Naive B cell (primary cell): ENCODE data around the gene CDH6. TPM values are rescaled to one million over a fixed set of nuclear protein-coding genes. Genes with fewer than 3 reads are reported as not detected.

ENCODE experiments used
- ATAC-seq, 2 donors: fragments of 150-1000 bp; cut with Tn5 transposase; 2 replicates each; pipeline ENCODE4 v1.10.0; 2021; ENCODE audit warnings: low read depth in 2 of 2, mild to moderate bottlenecking in 2 of 2, moderate library complexity in 2 of 2
- DNase-seq: peaks from one replicate; pipeline ENCODE4 v3.0.0; 2022
- H3K27ac Mint-ChIP-seq, 6 donors: one replicate each; pipeline ENCODE4 v1.8.0; 2020 to 2022; ENCODE audit warnings: mild to moderate bottlenecking in 6 of 6, mixed read lengths in 6 of 6, moderate library complexity in 5 of 6, inconsistent platforms in 2 of 6
- H3K27me3 Mint-ChIP-seq, 3 donors: one replicate each; pipeline ENCODE4 v1.8.0; 2021 to 2022; ENCODE audit warnings: mixed read lengths in 3 of 3, mild to moderate bottlenecking in 1 of 3
- H3K36me3 Mint-ChIP-seq, 2 donors: one replicate each; pipeline ENCODE4 v1.8.0; 2020 to 2022; ENCODE audit warnings: mixed read lengths in 2 of 2, inconsistent platforms in 1 of 2, mild to moderate bottlenecking in 1 of 2
- H3K4me1 Mint-ChIP-seq, 3 donors: one replicate each; pipeline ENCODE4 v1.8.0; 2020 to 2022; ENCODE audit warnings: mixed read lengths in 3 of 3, inconsistent platforms in 1 of 3, mild to moderate bottlenecking in 1 of 3, moderate library complexity in 1 of 3
- H3K4me3 Mint-ChIP-seq, 8 donors: one replicate each; pipeline ENCODE4 v1.8.0; 2020 to 2022; ENCODE audit warnings: mild to moderate bottlenecking in 8 of 8, mixed read lengths in 8 of 8, moderate library complexity in 8 of 8, inconsistent platforms in 2 of 8
- H3K9me3 Mint-ChIP-seq, 7 donors: one replicate each; pipeline ENCODE4 v1.8.0; 2020 to 2022; ENCODE audit warnings: mixed read lengths in 7 of 7, mild to moderate bottlenecking in 5 of 7, inconsistent platforms in 2 of 7, moderate library complexity in 1 of 7
- polyA plus RNA-seq, 6 donors: library from polyadenylated mRNA; unstranded; fragments of 300-500 nt; fragmentation: Illumina TruSeq; gene quantifications; one replicate each; pipeline ENCODE4 v1.2.3, GENCODE V29; 2021; ENCODE audit warnings: low read depth in 6 of 6

CDH6 gene
- polyA plus RNA-seq, 6 donors from 2014 or later: not detected

GRCh38 chr5:31236339-31236738, 42.9 kb downstream of the CDH6 start:
- ATAC-seq: no peak
- Mint-ChIP-seq H3K27ac (peak overlapping the region in 1 of 6 donors; percentile 48), H3K4me3 (no peak overlapping the region), H3K9me3 (peaks cover 0 to 5% (median 0%) of the 10 kb centered on the region in 7 donors), H3K36me3 (no peaks in the 10 kb centered on the region), H3K27me3 (no peaks in the 10 kb centered on the region), H3K4me1 (no peaks in the 10 kb centered on the region)
- no peak for DNase-seq

DNA sequence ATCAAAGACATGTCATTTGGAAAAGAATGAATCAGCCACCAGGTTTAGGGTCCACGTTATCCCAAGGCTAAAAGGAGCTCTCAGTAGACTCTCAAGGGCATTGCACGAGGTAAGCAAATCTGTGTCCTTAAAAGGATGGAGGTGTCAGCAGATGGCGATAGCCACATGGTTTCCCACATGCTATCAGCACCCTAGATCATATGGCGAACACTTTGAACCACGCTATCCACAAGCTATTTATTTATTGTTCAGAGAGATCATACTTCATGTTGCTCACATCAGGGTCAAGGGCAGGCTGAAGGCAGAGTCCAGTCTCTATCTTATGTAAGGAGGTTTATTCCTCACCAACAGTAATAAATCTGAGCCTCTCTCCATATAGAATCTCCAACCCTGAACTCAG, 43.7 kb downstream of the CDH6 start:
- no peak for DNase-seq
- Mint-ChIP-seq H3K4me1 (no peaks in the 10 kb centered on the region), H3K4me3 (no peak overlapping the region), H3K9me3 (peaks cover 0 to 5% (median 0%) of the 10 kb centered on the region in 7 donors), H3K27ac (no peak overlapping the region), H3K27me3 (no peaks in the 10 kb centered on the region), H3K36me3 (no peaks in the 10 kb centered on the region)
- ATAC-seq: no peak

GRCh38 chr5:31238497-31238896, 45.0 kb downstream of the CDH6 start:
- Mint-ChIP-seq H3K4me3 (peak overlapping the region in 1 of 8 donors; percentile 17), H3K4me1 (no peaks in the 10 kb centered on the region), H3K36me3 (no peaks in the 10 kb centered on the region), H3K27ac (no peak overlapping the region), H3K27me3 (no peaks in the 10 kb centered on the region), H3K9me3 (peaks cover 0 to 5% (median 0%) of the 10 kb centered on the region in 7 donors)
- no peak for ATAC-seq
- DNase-seq: no peak

- DNase-seq (no peak), ATAC-seq (no peak)
- peaks cover 0 to 5% (median 0%) of the 10 kb centered on the region in 7 donors for H3K9me3 Mint-ChIP-seq
- H3K36me3 Mint-ChIP-seq: no peaks in the 10 kb centered on the region
- H3K27ac Mint-ChIP-seq: no peak overlapping the region
- H3K4me1 Mint-ChIP-seq: no peaks in the 10 kb centered on the region
- H3K4me3 Mint-ChIP-seq: no peak overlapping the region
- H3K27me3 Mint-ChIP-seq: no peaks in the 10 kb centered on the region
Measured at GRCh38 chr5:31244921-31245320, 51.4 kb downstream of the CDH6 start.

GRCh38 chr5:31247381-31247780, 53.9 kb downstream of the CDH6 start:
- Mint-ChIP-seq H3K4me1 (no peaks in the 10 kb centered on the region), H3K4me3 (no peak overlapping the region), H3K9me3 (peaks cover 0 to 2% (median 0%) of the 10 kb centered on the region in 7 donors), H3K27me3 (no peaks in the 10 kb centered on the region), H3K27ac (no peak overlapping the region), H3K36me3 (no peaks in the 10 kb centered on the region)
- no peak for DNase-seq
- no peak for ATAC-seq

DNA sequence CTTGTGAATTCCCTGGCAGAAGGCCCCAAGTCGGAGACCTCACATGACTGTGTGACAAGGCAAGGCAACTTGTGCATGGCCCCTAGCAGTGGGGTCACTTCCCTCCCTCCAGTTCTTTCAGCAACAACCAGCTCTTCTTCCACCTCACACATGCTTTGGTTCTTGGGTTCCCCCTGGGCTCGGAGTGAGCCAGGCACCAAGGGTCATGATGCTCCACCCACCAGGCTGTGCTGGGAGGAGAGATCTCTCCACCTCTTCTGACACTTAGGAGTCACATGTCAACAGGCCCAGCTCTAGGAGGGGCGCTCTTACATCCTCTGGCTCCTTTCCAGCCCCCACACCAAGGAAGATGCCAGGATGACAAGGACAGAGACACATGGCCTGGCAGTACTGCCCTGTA, 56.7 kb downstream of the CDH6 start:
- Mint-ChIP-seq H3K9me3 (peaks cover 0 to 14% (median 3%) of the 10 kb centered on the region in 7 donors), H3K36me3 (no peaks in the 10 kb centered on the region), H3K4me1 (no peaks in the 10 kb centered on the region), H3K27ac (no peak overlapping the region), H3K4me3 (no peak overlapping the region), H3K27me3 (no peaks in the 10 kb centered on the region)
- DNase-seq (no peak), ATAC-seq (no peak)

GRCh38 chr5:31251032-31251431, 57.5 kb downstream of the CDH6 start:
- H3K4me3 Mint-ChIP-seq: no peak overlapping the region
- no peak overlapping the region for H3K27ac Mint-ChIP-seq
- ATAC-seq (no peak), DNase-seq (no peak)
- no peaks in the 10 kb centered on the region for H3K4me1 Mint-ChIP-seq
- no peaks in the 10 kb centered on the region for H3K27me3 Mint-ChIP-seq
- peaks cover 0 to 14% (median 3%) of the 10 kb centered on the region in 7 donors for H3K9me3 Mint-ChIP-seq
- no peaks in the 10 kb centered on the region for H3K36me3 Mint-ChIP-seq

GRCh38 chr5:31255041-31255440, 61.6 kb downstream of the CDH6 start:
- Mint-ChIP-seq H3K9me3 (peaks cover 0 to 16% (median 4%) of the 10 kb centered on the region in 7 donors), H3K4me3 (no peak overlapping the region), H3K36me3 (no peaks in the 10 kb centered on the region), H3K27ac (no peak overlapping the region), H3K27me3 (no peaks in the 10 kb centered on the region), H3K4me1 (no peaks in the 10 kb centered on the region)
- ATAC-seq (no peak), DNase-seq (no peak)

GRCh38 chr5:31268256-31268655, 74.8 kb downstream of the CDH6 start:
- ATAC-seq (no peak), DNase-seq (no peak)
- no peaks in the 10 kb centered on the region for H3K36me3 Mint-ChIP-seq
- no peak overlapping the region for H3K4me3 Mint-ChIP-seq
- no peaks in the 10 kb centered on the region for H3K4me1 Mint-ChIP-seq
- no peak overlapping the region for H3K27ac Mint-ChIP-seq
- H3K9me3 Mint-ChIP-seq: no peaks in the 10 kb centered on the region
- peaks cover 0 to 5% (median 0%) of the 10 kb centered on the region in 3 donors for H3K27me3 Mint-ChIP-seq

DNA sequence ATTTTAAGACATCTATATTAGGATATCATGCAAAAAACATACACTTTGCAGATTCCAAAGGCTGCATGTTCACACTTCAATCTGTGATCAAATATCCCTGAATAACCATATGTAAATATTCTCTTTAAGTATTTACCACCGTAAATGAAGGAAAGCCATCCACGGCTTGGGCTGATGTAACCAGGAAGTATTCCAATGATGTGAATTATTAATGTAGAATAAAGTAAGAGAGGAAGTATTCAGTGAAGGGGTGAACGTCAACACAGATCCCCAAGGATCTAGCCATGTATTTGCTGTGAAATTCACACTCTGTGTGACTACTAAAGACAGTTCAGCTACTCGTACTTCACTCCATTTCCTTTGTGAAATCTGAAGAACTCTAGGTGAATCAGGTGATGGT, 75.2 kb downstream of the CDH6 start:
- no peak for ATAC-seq

DNA sequence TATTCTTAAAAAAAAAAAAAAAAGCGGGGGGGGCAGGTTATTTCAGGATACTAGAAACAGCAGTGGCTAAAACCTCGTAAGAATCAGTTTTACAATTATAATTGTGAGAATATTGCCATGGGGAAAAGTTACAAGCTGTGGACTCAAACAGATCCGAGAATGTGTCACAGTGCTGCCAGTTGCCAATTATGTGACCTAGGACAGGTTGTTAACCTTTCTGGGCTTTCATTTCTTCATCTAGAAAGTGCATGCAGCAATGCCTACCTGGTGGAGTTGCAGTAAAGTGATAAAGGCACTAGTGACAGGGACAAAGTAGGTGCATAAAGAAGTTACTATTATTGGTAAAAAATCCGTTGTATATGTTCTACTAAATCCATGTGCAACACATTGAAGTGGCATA, 75.8 kb downstream of the CDH6 start:
- Mint-ChIP-seq H3K36me3 (no peaks in the 10 kb centered on the region), H3K9me3 (no peaks in the 10 kb centered on the region), H3K4me1 (no peaks in the 10 kb centered on the region), H3K27ac (no peak overlapping the region), H3K4me3 (no peak overlapping the region), H3K27me3 (peaks cover 0 to 5% (median 0%) of the 10 kb centered on the region in 3 donors)
- DNase-seq (no peak), ATAC-seq (no peak)

More for the DNA sequence above, 75.2 kb downstream of the CDH6 start:
- H3K27me3 Mint-ChIP-seq: peaks cover 0 to 5% (median 0%) of the 10 kb centered on the region in 3 donors
- H3K36me3 Mint-ChIP-seq: no peaks in the 10 kb centered on the region
- H3K9me3 Mint-ChIP-seq: no peaks in the 10 kb centered on the region
- DNase-seq: no peak
- no peak overlapping the region for H3K27ac Mint-ChIP-seq
- H3K4me3 Mint-ChIP-seq: no peak overlapping the region
- H3K4me1 Mint-ChIP-seq: no peaks in the 10 kb centered on the region

GRCh38 chr5:31270396-31270795, 76.9 kb downstream of the CDH6 start:
- Mint-ChIP-seq H3K27me3 (peaks cover 0 to 5% (median 0%) of the 10 kb centered on the region in 3 donors), H3K4me3 (no peak overlapping the region), H3K27ac (no peak overlapping the region), H3K9me3 (no peaks in the 10 kb centered on the region), H3K4me1 (no peaks in the 10 kb centered on the region), H3K36me3 (no peaks in the 10 kb centered on the region)
- ATAC-seq (no peak), DNase-seq (no peak)

GRCh38 chr5:31271567-31271966, 78.1 kb downstream of the CDH6 start:
- Mint-ChIP-seq H3K27ac (no peak overlapping the region), H3K4me1 (no peaks in the 10 kb centered on the region), H3K36me3 (no peaks in the 10 kb centered on the region), H3K4me3 (no peak overlapping the region), H3K9me3 (peaks cover 0 to 3% (median 0%) of the 10 kb centered on the region in 7 donors), H3K27me3 (peaks cover 0 to 5% (median 0%) of the 10 kb centered on the region in 3 donors)
- DNase-seq (no peak), ATAC-seq (no peak)

GRCh38 chr5:31273161-31273560, 79.7 kb downstream of the CDH6 start:
- Mint-ChIP-seq H3K4me1 (no peaks in the 10 kb centered on the region), H3K4me3 (no peak overlapping the region), H3K27me3 (peaks cover 0 to 5% (median 0%) of the 10 kb centered on the region in 3 donors), H3K27ac (no peak overlapping the region), H3K9me3 (peaks cover 0 to 3% (median 0%) of the 10 kb centered on the region in 7 donors), H3K36me3 (no peaks in the 10 kb centered on the region)
- DNase-seq (no peak), ATAC-seq (no peak)
